AG09319 (cell line): ENCODE measurements around the gene RMND5B.
"Not testable (repeated sequence)": the region's sequence is repeated elsewhere in the genome, so short reads cannot be mapped to it uniquely, and the experiment has no call there.

Experiments
- DNase-seq: peaks from one replicate; pipeline ENCODE4 v3.0.0-alpha.2; 2010; ENCODE audit warnings: low read depth; ENCODE audit errors: extremely low read depth
- CTCF ChIP-seq: IDR thresholded peaks from 2 replicates; pipeline ENCODE4 v1.5.1; 2011; ENCODE audit warnings: low read depth, mild to moderate bottlenecking, inconsistent platforms, low read length, moderate library complexity

The RMND5B gene

DNA sequence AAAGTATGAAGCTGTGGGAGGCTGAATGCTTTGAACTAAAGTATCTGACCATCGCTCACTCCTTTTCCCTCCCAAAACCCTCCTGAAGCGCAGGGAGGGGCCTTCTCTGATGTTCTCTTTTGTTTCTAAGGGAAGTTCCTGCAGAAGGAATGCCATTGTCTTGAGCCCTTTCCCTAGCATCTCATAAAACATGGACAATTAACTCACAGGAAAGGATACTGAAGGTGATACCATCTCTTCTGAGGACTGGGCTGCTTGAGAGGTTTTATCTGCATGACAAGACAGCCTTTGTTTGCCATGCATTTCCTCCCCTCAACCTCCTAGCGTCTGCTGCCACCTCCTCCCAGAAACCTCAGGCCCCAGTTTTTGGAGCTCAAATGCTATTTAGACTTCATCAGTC lies 4.3 kb upstream of the RMND5B start:
- no peak for DNase-seq
- TF ChIP-seq CTCF = no peak

- DNase-seq = not testable (repeated sequence)
These were observed 3.4 kb upstream of the RMND5B start for GRCh38 chr5:178127300-178128009.

DNA sequence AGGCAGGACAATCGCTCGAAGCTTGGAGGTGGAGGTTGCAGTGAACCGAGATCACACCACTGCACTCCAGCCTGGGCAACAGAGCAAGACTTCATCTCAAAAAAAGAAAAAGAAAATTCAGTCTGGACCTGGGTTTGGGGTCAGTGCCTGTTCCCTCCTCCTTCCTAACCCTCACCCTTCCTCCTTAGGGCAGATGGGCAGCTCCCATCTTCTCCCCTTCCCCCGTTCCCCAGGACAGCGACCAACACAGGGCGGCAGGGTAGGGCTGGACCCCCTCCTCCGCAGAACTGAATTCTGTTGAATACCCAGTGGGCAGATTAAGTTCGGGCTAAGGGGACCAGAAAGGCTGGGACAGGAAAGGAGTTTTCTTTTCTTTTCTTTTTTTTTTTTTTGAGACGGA lies 1.5 kb upstream of the RMND5B start:
- DNase-seq = no peak
- no peak for TF ChIP-seq CTCF

GRCh38 chr5:178130234-178130575 lies 609 bp upstream of the RMND5B start:
- not testable (repeated sequence) for DNase-seq

DNA sequence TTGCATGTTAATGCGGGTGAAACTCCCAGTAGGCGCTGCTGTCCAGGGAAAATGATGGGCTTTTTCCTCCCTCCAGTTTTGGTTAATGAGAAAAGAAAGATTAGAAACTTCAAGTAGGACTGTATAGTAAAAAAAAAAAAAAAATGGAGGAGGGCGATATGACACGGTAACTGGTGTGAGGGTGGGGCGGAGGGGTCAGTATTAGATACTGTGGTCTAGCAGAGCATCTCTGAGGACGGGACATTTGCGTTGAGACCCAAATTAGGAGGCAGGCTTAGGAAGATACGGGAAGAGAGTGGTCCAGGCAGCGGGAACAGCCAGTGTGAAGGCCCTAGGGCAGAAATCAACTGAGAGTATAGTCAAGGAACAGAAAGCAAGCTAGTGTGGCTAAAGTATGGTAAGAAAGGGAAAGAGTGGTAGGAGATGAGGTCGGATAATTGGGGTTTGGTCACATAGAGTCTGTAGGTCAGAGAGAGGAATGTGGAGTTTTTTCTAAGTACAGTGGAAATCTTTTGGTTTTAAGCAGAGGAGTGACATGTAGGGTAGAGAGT lies 707 bp downstream of the RMND5B start:
- TF ChIP-seq CTCF = no peak
- no peak for DNase-seq

DNA sequence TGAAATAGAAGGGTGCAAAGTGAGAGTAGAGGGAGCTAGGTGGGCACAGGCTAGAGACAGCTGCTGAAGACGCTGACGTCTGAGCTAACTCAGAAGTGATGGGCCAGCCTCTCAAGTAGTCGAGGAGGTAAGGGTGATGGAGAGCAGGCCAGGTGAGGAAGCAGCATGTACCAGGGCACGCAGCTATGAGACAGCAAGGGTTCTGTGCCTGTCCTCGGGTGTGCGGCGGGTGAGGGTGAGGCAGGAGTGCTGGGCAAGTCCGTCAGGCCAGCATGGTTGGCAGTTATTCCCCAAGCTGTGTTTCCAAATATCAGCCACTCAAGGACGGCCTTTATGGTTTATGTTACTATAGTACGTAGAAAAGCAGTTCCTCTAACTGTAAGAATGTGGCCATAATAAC lies 6.2 kb downstream of the RMND5B start:
- no peak for DNase-seq
- TF ChIP-seq CTCF = no peak

DNA sequence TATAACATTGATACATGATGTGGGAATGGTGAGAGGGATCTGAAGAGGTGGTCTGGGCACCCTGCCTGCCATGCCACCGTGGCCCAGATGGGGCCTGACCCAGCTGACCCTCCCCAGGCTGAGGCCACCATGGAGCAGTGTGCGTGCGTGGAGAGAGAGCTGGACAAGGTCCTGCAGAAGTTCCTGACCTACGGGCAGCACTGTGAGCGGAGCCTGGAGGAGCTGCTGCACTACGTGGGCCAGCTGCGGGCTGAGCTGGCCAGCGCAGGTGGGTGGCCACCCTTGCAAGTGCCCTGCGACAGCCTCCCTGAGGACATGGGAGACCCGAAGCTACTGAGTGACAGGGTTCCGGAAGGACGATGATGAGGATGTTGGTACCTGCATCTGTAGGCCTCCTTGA lies 7.2 kb downstream of the RMND5B start:
- TF ChIP-seq CTCF = no peak
- no peak for DNase-seq

DNA sequence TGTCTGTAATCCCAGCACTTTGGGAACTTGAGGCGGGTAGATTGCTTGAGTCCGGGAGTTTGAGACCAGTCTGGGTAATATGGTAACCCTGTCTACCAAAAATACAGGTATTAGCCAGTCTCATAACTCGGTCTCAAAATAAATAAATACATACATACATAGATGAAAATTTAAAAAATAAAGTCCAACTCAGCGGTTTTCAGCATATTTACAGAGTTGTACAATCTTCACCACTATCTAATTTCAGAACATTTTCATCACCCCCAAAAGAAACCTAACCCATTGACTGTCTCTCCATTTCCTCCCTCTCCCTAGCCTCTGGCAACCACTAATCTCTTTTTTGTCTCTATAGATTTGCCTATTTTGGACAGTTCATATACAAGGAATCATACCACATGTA lies 10.7 kb downstream of the RMND5B start:
- DNase-seq = no peak
- no peak for TF ChIP-seq CTCF
